ENCODE results near the gene AGTR1. TPM values are rescaled to one million over a fixed set of nuclear protein-coding genes. Genes with fewer than 3 reads are reported as not detected.
A peak's percentile ranks its signal among the peaks of the same experiment; 100 is the strongest.

The AGTR1 gene
- total and polyA plus RNA-seq, 2 of the 13 experiments (the other 11 are each of a cell fraction or from before 2014, with no cell fraction given): 0.64 to 1.5 TPM

DNA sequence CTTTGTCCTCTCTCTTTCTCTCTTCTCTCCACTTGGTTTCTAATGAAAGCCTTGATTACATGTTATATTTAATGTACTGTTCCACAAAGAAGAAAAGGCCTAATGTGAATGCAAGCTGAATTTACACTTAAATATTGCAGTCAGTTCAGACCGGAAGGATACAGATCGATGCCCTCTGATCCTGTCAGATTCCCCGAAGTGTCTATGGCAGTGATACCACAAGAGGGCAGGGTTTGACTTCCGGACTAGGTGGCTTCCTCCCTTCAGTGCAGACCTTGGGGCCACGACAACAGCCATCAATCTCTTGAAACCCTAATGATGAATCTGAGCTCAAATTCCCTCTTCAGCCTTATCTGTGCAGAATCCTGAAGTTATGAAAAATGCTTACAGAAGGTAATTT lies 29.5 kb downstream of the AGTR1 start (continued):
- TF ChIP-seq ZNF777 (CRISPR knock-in tag; IDR thresholded peaks at IDR 0.05): no peak
- no peak for TF ChIP-seq FOSL1 (CRISPR knock-in tag; IDR thresholded peaks at IDR 0.05; ENCODE audit: borderline replicate concordance)
- TF ChIP-seq KDM5A (IDR thresholded peaks at IDR 0.05; ENCODE audit: borderline replicate concordance, low read length): no peak
- TF ChIP-seq ZNF207 (IDR thresholded peaks at IDR 0.05; ENCODE audit: borderline replicate concordance): no peak
- TF ChIP-seq, protein P1, sequence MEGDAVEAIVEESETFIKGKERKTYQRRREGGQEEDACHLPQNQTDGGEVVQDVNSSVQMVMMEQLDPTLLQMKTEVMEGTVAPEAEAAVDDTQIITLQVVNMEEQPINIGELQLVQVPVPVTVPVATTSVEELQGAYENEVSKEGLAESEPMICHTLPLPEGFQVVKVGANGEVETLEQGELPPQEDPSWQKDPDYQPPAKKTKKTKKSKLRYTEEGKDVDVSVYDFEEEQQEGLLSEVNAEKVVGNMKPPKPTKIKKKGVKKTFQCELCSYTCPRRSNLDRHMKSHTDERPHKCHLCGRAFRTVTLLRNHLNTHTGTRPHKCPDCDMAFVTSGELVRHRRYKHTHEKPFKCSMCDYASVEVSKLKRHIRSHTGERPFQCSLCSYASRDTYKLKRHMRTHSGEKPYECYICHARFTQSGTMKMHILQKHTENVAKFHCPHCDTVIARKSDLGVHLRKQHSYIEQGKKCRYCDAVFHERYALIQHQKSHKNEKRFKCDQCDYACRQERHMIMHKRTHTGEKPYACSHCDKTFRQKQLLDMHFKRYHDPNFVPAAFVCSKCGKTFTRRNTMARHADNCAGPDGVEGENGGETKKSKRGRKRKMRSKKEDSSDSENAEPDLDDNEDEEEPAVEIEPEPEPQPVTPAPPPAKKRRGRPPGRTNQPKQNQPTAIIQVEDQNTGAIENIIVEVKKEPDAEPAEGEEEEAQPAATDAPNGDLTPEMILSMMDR (CRISPR knock-in tag; IDR thresholded peaks at IDR 0.05): peak; percentile 75
- peak; percentile 22; the same call in 1 of the 2 replicates for TF ChIP-seq RAD21 (CRISPR knock-in tag; IDR thresholded peaks at IDR 0.05)
- TF ChIP-seq, protein P2, sequence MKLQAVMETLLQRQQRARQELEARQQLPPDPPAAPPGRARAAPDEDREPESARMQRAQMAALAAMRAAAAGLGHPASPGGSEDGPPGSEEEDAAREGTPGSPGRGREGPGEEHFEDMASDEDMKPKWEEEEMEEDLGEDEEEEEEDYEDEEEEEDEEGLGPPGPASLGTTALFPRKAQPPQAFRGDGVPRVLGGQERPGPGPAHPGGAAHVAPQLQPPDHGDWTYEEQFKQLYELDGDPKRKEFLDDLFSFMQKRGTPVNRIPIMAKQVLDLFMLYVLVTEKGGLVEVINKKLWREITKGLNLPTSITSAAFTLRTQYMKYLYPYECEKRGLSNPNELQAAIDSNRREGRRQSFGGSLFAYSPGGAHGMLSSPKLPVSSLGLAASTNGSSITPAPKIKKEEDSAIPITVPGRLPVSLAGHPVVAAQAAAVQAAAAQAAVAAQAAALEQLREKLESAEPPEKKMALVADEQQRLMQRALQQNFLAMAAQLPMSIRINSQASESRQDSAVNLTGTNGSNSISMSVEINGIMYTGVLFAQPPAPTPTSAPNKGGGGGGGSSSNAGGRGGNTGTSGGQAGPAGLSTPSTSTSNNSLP (IDR thresholded peaks at IDR 0.05; ENCODE audit: low read depth, low read length): peak; percentile 71

DNA sequence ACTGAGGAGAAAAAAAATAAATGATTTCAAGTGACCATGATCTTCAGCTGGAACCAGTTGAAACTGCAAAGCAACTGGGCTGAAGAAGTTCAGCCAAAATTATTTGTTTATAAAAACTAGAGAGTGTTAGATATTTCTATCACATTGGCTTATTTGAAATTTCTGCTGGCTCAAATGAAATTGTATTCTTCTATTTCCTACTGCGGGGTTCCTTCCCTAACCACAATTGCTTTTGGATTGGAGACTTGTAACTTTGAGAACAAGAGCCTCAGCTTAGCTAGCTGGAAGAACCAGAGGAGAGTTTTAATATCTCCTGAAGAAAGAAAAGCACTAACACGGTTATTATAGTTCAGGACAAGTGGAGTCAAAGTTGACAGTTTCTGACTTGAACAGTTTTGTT lies 31.1 kb downstream of the AGTR1 start:
- 53% methylated on average over 2 of the region's 2 CpGs for WGBS (ENCODE audit: low lambda C conversion rate)
- CTCF ChIA-PET (ENCODE audit: low intra/inter-chr PET ratio, low total read pairs): no interaction called here
- TF ChIP-seq POLR2AphosphoS2 (IDR thresholded peaks at IDR 0.05; ENCODE audit: low read depth, low read length) (no peak), RBM22 (optimal IDR thresholded peaks at IDR 0.05; ENCODE audit: low read length) (no peak), ZNF788 (CRISPR knock-in tag; IDR thresholded peaks at IDR 0.05; ENCODE audit: borderline replicate concordance) (no peak), ZNF724P (CRISPR knock-in tag; IDR thresholded peaks at IDR 0.05; ENCODE audit: borderline replicate concordance) (no peak)
- TF ChIP-seq, protein P3, sequence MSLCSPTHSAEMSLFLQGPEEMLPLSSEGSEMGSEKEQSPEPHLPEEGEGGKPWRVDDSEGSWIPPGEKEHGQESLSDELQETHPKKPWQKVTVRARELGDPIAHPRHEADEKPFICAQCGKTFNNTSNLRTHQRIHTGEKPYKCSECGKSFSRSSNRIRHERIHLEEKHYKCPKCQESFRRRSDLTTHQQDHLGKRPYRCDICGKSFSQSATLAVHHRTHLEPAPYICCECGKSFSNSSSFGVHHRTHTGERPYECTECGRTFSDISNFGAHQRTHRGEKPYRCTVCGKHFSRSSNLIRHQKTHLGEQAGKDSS (CRISPR knock-in tag; IDR thresholded peaks at IDR 0.05; ENCODE audit: borderline replicate concordance, low read depth): no peak
- TF ChIP-seq, protein P4, sequence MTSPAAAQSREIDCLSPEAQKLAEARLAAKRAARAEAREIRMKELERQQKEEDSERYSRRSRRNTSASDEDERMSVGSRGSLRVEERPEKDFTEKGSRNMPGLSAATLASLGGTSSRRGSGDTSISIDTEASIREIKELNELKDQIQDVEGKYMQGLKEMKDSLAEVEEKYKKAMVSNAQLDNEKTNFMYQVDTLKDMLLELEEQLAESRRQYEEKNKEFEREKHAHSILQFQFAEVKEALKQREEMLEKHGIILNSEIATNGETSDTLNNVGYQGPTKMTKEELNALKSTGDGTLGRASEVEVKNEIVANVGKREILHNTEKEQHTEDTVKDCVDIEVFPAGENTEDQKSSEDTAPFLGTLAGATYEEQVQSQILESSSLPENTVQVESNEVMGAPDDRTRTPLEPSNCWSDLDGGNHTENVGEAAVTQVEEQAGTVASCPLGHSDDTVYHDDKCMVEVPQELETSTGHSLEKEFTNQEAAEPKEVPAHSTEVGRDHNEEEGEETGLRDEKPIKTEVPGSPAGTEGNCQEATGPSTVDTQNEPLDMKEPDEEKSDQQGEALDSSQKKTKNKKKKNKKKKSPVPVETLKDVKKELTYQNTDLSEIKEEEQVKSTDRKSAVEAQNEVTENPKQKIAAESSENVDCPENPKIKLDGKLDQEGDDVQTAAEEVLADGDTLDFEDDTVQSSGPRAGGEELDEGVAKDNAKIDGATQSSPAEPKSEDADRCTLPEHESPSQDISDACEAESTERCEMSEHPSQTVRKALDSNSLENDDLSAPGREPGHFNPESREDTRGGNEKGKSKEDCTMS (CRISPR knock-in tag; conservative IDR thresholded peaks at IDR 0.05): no peak
- TF ChIP-seq, protein P5, sequence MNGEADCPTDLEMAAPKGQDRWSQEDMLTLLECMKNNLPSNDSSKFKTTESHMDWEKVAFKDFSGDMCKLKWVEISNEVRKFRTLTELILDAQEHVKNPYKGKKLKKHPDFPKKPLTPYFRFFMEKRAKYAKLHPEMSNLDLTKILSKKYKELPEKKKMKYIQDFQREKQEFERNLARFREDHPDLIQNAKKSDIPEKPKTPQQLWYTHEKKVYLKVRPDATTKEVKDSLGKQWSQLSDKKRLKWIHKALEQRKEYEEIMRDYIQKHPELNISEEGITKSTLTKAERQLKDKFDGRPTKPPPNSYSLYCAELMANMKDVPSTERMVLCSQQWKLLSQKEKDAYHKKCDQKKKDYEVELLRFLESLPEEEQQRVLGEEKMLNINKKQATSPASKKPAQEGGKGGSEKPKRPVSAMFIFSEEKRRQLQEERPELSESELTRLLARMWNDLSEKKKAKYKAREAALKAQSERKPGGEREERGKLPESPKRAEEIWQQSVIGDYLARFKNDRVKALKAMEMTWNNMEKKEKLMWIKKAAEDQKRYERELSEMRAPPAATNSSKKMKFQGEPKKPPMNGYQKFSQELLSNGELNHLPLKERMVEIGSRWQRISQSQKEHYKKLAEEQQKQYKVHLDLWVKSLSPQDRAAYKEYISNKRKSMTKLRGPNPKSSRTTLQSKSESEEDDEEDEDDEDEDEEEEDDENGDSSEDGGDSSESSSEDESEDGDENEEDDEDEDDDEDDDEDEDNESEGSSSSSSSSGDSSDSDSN (CRISPR knock-in tag; IDR thresholded peaks at IDR 0.05): no peak

More for the DNA sequence above, 31.1 kb downstream of the AGTR1 start:
- POLR2A ChIA-PET: no interaction called here
- intact Hi-C loops (cut with micrococcal nuclease; ENCODE audit: unreplicated experiment): loop anchor here (5.0 kb wide), 1 partner anchor 154 kb away; no protein-coding TSS in a partner anchor
- no TSS peak for BruUV-seq (replicated peaks)
- Histone ChIP-seq H3K4me1 (ENCODE audit: insufficient read depth, low read length) (no peaks in the 10 kb centered on the region), H3K9me3 (ENCODE audit: low read length) (no peaks in the 10 kb centered on the region), H3K36me3 (replicated peaks in 1 of 2; ENCODE audit: control insufficient read depth in 1 of 2, insufficient read depth in 2 of 2, low read length in 2 of 2) (no peaks in the 10 kb centered on the region), H2AFZ (ENCODE audit: low read length) (no peak overlapping the region), H3K79me2 (ENCODE audit: insufficient read depth, low read length) (no peaks in the 10 kb centered on the region), H3K4me3 (replicated peaks in 1 of 3; ENCODE audit: insufficient read depth in 1 of 3, low read depth in 2 of 3, low read length in 3 of 3) (no peak overlapping the region), H4K20me1 (ENCODE audit: insufficient read depth, low read length) (no peaks in the 10 kb centered on the region), H3K27ac (ENCODE audit: extremely low read length, insufficient read depth, low read length) (no peak overlapping the region), H3K9ac (ENCODE audit: insufficient read depth, low read depth, low read length) (no peak overlapping the region), H3K27me3 (ENCODE audit: control insufficient read depth in 1 of 2, insufficient read depth in 2 of 2, low read length in 2 of 2) (no peaks in the 10 kb centered on the region), H3K4me2 (ENCODE audit: low read depth, low read length) (no peak overlapping the region)
- in situ Hi-C loops (cut with HindIII; ENCODE audit: extremely low pct_ligation_motif_present, low pct_unique_long_range_greater_than_20kb): loop anchor here (5.0 kb wide), 1 partner anchor 219 kb away; no protein-coding TSS in a partner anchor
- no peak for ATAC-seq
- FAIRE-seq: no peak
- DNase-seq (ENCODE audit: low spot score): no peak
